Pons (tissue), 1 donor: Measurements from ENCODE around the gene GPR171.
"Not testable (repeated sequence)": the region's sequence is repeated elsewhere in the genome, so short reads cannot be mapped to it uniquely, and the experiment has no call there.

Source experiments
- DNase-seq: peaks from one replicate; pipeline ENCODE4 v3.0.0-alpha.2; 2016; ENCODE audit warnings: low spot score

GPR171 gene, protein sequence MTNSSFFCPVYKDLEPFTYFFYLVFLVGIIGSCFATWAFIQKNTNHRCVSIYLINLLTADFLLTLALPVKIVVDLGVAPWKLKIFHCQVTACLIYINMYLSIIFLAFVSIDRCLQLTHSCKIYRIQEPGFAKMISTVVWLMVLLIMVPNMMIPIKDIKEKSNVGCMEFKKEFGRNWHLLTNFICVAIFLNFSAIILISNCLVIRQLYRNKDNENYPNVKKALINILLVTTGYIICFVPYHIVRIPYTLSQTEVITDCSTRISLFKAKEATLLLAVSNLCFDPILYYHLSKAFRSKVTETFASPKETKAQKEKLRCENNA

DNA sequence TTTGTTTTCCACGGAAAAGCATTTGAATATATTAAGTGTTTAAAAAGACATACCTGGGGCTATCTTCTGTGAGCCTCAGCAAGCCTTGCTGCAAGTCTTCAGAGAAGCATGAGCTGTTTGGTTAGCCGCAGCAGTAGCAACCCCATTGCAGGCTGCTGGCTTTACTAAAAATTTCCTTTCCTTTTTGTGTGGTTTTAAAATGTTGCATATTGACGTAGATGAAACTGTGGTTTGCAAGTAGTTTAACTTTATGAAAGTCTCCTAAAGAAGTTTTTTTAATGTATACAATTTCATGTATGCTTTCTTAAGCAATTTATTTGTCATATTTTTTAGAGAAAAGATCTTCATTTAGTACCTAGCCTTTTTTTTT lies at the start of gene GPR171:
TSS of gene GPR171 (minus strand) at position 166 of the 370 bp plus-strand sequence. CDS start 3,830 bp downstream, outside the sequence.
- no peak for DNase-seq

DNA sequence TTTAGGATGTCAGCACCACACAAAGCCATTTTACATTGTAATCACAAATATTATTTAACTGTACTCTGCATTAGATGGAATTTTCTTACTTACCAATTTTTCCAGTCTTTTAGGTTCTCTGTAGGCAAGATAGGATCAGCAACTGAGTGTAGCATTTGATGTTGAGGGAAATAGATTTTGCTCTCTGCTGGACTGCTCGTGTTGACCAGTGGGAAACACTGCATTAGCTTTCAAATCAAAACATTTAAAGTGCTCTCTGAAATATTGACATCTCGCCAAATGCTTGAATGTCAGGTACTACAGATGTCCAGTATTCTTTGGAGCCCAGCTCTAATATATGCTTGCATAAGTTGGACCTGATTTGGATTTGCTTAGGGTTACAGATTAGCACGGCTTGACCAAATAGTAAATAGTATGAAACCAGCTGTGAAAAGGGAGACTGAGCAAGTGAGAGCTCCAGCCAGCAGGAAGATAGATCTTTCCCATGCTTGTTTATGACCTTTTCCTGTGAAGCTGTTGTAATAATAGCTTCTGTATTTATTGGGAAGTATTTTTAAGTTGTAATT lies 45.8 kb upstream of the GPR171 start:
- DNase-seq, result no peak

DNA sequence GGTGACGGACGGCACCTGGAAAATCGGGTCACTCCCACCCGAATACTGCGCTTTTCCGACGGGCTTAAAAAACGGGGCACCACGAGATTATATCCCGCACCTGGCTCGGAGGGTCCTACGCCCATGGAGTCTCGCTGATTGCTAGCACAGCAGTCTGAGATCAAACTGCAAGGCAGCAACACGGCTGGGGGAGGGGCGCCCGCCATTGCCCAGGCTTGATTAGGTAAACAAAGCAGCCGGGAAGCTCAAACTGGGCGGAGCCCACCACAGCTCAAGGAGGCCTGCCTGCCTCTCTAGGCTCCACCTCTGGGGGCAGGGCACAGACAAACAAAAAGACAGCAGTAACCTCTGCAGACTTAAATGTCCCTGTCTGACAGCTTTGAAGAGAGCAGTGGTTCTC lies 39.0 kb upstream of the GPR171 start:
- DNase-seq, result not testable (repeated sequence)

DNA sequence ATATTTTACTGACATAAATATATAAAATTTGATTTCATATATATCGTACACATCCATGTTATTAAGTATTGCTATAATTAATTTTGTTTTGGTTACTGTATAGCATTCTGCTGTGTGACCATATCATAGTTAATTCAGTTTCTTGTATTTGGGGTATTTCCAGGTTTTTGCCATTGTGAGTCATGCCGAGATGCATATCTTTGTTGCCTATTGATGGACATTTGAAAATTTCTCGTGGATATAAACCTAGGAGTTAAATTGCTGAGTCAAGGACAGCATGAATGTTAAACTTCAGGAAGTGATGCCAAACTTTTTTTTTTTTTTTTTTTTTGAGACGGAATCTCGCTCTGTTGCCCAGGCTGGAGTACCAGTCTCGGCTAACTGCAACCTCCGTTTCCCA lies 33.7 kb upstream of the GPR171 start:
- DNase-seq, result no peak

DNA sequence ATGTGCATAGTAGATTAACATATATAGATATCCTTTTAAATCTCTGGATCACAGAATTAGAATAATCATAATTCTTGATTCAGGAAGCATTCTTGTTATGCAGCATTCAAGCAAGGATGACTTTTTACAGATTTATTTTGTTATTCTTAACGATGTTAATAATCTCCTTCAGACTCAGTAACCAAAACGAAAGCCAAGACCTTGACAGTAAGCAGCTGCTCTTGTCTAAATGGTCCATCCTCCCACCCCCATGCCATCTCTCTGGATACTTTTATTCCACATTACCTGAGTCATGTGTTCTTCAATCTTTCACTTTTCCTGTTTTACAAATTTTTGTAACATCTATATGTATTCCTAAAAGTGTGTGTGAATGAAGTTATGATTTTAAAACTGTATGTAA lies 33.3 kb upstream of the GPR171 start:
- DNase-seq, result no peak

DNA sequence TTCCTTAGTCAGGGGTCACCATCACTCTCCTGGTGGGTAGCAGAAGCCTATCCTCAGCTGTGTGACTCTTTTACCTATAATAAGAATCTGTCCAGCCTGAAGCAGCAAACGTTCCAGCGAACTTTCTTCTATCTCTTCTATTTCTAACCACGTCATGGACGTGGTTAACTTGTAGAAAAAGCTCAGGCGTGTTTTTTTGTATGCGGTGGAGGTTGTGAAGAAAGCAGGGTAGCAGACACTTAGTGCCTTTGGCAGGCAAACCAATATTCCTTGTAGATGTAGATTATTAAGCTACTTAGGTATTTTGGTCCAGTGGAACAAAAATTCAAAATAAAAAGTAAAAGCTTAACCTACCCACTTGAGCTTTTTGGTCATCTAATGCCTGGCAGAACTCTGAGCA lies 31.8 kb upstream of the GPR171 start:
- no peak for DNase-seq

DNA sequence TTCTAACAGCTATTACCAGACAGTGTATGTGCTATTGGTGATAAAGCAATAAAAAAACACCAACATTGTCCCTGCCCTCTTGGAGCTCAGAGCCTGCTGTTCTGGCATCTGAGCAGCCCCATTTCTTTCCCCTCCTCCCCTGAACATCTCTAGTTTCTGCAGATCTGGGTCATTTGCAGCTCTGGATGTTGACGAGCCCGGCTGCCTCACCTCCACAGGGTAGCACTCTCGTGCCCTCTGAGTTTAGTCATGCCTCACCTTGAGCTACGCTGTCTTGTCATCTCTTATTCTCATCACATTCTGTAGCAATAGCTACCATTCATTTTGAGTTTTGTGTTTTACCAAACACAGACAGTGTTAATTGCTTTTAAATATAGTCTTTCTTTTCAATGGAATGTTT lies 30.0 kb upstream of the GPR171 start:
- no peak for DNase-seq

DNA sequence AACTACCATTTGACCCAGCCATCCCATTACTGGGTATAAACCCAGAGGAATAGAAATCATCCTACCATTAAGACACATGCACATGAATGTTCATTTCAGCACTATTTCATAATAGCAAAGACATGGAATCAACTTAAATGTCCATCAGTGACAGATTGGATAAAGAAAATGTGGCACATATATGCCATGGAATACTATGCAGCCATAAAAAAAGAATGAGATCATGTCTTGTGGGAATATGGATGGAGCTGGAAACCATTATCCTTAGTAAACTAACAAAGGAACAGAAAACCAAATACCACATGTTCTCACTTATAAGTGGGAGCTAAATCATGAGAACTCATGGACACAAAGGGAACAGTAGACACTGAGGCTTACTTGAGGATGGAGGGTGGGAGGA lies 29.4 kb upstream of the GPR171 start:
- not testable (repeated sequence) for DNase-seq

DNA sequence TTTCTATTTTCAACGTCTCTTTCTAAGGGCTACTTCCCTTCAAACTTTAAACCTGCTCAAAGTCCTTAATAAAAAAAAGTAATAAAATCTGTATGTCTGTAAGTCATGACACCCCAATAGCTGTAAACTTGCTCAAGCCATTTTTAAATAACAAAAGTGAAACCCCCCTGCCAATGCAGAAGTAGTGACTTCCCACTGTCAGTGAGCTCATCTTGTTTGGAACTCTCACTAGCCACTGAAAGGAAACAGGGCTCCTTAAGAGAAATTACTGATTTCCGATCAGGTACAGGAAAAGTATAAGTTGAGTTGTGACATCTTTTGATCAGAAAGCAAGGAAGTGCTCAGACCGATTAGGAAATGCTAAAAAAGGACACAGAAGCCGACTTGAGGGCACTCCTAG lies 27.6 kb upstream of the GPR171 start:
- peak; percentile 52 for DNase-seq

DNA sequence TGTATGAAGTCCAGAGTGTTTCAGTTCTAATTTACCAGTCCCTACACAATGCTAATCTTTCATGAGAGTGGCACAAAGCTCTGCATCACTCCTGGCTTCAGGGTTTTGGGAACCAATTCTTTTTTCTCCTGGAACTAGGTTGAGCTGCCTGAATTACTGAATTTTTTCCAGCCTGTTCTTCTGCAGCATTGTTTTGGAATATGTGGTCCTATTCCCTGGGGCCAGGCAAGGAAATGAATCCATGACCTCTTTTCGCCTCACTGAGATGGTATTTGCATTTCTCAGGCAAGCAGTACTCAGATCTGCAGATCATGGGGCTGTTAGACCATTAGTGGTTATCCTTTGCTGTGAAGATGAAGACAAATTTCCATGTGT lies 25.6 kb upstream of the GPR171 start:
- DNase-seq, result peak; percentile 36

DNA sequence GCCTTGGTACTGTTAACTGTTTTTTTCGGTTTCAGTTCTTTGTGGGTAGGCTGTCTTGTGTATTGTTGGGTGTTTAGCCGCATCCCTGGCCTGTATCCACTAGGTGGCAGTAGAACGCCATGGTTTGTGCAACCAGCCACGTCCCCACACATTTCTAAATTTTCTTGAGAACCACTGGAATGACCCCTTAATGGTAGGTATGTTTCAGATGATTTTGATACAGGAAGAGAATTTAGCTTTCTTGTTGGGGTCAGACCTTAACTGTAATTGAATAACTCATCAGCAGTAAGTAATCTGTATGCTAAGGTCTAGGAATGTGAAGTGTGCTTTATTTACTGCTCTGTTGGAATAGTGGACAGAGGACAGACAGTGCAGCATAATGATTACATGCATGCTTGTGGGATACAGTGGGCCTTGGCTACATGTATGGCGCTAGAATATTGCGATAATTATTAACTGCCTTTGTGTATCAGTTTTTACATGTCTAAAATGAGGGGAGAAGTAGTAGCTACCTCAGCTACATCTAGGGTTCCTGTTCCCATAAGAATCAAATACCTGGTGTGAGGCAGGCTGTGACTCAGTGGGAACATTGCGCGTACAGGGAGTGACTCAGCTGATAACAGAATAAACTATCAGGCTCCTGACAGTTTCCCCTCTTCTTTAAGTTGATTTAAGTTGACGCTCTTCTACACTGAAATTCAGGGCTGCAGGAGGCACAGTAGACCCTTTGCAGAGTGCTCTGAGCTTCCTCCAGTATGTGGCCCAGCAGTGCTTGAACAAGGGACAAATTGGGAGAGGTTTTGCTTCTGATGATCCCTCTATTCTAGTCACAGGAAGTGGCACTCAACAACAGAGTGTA lies 25.0 kb upstream of the GPR171 start:
- DNase-seq, result peak; percentile 89

DNA sequence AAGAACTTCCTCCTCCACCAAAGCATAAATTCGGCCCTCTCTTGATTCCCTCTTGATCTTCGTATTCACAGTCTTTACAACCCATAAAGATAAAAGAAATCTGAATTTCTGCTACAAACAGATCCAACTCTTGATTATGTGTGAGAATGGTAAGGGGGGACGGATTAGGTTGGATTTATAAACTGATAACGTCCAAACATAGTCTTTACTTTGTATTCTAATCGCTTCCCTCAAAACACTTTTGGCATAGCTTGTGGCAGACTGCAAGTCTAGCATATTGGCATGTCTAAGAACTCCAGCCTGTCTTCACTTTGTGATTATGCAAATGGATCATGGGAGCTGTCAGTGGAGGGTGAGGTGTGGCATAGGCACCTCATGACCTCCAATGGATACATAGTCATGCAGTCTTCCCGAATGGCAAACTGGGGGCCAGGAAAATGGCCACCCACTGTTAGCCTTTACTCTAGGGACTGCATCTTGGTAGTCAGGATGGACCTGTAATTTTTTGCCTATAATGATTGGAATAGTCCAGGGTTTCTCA lies 24.3 kb upstream of the GPR171 start:
- no peak for DNase-seq

DNA sequence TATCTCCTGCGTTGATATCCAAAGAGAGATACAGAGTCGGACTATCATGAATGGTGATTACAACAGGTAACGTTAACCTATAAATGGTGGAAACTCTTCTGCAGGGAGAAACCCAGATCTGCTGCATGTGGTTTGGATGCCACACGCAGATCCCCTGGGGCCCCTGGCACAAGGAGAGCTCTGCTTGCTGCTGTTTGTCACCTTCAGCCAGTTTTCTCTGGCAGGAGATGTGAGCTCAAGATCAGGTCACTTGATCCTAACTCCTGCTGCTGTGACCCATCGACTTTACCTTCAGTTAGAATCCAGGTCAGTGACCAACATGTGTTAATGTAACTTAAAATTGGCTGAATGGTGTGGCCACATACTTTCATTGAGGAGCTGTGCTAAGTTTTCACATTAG lies 23.8 kb upstream of the GPR171 start:
- DNase-seq, result no peak

DNA sequence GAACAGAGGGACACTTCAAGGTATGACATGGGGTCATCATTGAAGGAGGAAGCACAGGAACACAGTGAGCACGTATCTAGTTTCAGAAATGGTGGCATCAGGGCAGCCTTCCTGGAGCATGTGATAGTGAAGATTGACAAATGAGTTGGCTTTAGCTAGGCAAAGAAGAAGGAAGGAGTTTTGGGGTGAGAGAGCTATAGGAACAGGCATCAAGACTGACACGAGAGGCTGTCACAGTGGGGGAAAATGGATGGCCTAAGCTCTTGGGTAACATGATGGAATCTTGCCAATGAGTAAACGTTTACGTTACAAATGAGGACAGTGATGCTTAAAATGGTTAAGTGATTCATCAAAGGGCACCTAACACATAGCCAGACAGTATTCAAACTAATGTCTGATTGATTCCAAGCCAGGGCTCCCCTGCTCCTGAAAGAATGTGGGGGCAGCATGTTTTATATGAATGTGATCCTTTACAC lies 23.1 kb upstream of the GPR171 start:
- DNase-seq, result no peak

DNA sequence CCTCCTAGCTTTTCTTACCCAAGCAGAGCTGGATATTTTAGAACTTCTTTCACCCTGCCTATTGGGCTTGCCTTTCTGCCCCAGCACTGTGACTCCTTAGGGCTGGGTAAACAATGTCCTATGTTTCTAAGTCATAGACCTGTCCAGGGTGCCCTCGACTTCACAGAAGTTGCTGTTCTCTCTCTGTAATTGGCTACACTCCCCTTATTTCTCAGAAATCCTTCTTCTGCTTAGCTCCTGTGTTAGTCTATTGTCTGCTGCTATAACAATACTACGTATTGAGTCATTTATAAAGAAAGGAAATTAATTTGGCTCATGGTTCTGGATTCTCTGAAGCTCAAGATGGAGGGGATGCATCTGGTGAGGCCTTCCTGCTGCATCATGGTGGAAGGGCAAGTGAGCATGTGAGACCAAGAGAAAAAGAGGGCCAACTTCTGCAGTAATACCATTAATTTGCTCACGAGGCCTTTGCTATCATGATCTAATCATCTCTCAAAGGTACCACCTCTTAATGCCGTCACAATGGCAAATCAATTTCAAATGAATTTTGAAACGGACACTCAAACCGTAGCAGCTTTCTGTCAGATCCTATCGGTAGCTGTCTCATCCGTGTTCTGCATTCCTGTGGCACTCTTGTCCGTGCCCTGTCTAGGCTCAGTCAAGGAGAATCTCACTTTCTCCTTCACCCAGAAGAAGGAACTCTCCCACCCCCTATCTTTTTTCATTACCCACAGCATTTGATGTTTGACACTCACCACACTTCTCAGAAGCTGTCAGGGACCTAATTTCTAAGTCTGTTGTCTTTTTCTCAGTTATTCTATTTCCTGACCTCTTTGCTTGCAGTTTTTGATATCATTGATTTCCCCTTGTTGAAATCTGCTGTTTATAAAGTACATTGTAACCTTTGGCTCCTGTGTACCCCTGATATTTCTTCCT lies 22.3 kb upstream of the GPR171 start:
- DNase-seq, result no peak

DNA sequence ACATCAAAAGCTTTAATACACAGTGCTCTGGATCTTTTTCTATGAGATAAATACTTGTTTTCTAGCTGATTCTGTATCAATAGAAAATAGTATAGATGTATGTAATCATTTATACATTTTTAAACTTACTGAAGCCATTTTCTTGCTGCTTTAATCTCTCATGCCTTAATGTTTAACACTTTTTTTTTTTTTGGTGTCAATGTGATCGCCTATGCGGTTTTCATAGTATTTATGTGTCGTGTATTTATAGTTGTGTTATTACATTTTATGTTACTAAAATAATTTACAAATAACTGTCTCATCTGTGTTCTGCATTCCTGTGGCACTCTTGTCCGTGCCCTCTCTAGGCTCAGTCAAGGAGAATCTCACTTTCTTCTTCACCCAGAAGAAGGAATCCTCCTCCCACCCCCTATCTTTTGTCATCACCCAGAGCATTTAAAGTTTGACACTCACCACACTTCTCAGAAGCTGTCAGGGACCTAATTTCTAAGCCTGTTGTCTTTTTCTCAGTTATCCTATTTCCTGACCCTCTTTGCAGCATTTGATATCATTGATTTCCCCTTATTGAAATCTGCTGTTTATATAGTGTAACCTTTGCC lies 21.4 kb upstream of the GPR171 start:
- no peak for DNase-seq

DNA sequence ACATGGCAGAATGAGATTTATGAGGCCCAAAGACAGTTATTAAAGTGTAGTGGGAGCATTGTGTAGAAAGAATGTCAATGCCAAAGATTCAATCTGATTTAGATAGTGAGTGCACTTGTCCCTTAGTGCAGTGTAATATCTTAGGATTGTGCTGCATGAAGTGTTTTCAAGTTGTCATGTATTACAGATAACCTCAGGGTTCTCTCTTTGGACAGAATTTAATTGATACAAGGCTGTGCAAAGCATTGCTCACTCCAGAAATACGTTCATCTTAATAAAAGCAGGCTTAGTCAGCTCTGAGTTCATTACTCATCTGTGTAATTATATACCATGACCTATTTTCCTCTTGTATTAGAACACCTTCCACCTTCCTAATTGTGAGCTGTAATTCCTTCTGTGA lies 16.0 kb upstream of the GPR171 start:
- no peak for DNase-seq

DNA sequence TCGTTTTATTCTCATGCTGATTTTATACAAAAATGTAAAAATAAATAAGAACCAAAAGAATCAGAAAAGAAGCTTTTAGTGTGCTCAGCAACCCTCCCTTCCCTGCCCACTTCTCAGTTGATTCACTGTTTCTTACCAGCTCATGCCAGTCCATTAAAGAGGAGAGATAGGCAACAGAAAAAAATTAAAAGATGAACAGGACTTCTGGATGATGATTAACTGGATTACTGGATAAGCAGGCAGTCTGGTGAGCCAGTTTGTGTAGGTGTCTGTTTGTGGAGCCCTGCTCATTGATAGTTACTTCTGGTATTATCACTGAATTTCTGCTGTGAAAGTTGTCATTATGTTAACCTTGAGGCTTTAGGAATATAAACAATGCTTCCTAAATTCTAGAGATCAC lies 15.1 kb upstream of the GPR171 start:
- no peak for DNase-seq

DNA sequence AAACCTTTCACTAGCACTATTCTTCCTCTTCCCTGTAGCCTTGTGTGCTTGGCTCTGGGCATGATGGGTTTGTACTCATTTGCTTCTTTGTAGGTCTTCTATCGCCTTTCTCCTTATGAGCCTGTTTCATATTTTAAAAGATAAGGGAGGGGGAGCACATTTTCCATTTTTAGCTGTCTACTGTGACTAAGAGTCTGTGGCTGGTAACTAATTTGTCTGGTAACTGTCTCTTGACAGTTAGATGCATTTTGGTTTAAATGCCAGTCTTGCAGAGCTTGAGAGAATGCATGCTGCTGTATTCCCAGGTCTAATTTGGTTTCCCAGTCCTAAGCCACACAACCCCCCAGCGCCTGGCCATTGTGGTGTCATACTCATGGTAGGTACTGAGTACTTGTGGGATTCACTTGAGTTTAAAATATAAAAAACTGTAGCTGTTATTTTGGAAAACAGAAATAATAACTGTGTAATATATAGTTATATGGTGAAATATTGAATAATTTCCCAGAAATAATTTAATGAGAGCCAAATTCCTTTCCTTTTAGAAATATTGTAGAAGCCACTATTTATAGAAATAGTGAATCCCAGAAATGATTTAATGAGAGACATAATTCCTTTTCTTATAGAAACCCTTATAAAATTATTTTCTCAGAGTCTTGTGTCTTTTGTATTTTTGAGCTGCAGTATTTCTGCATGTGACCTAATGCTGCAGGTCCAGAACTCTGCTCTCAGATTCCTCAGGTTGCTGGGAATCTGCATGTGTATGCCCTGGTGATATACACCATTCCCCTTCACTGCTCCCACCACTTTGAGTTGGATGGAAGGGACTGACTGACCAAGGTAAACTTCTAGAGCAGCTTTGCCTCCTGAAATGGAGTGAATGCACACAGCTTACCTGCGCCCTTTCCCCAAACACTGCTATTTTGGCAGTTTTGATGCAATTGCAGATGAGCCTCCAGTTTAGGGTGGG lies 13.9 kb upstream of the GPR171 start:
- DNase-seq, result no peak

DNA sequence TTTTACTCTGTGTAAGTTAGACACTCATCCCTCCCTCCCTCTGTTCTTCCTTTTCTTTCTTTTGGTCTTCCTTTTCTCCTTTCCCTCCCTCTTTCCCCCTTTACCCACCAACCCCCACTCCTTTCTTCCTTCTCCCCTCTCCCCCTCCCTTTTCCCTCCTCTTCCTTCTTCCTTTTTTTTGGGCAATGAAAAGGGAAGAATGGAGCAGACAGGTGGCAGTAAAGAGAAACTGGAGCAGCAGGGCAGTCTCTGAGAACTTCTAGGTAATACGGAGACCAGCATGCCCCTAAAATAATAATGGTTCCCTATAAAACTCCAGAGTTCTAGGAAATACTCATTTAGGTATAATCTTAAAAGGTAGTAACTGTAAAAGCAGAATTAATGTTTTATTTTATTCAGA lies 11.4 kb upstream of the GPR171 start:
- no peak for DNase-seq
